Calu3 (cell line): ENCODE data around the gene BMPR1B. TPM values are rescaled to one million over a fixed set of nuclear protein-coding genes. Genes with fewer than 3 reads are reported as not detected.

Experiments used
- BruUV-seq: library from RNA; stranded (reverse); fragments of 400-500 nt; replicated peaks from 2 replicates; lab custom pipeline; 2021; lab: Mats Ljungman, UMichigan
- CTCF ChIA-PET: fragments of 300-600 bp; sonication (Branson Sonifier 250); formaldehyde crosslinking; loops from one replicate; lab custom pipeline; 2022; ENCODE audit warnings: antibody characterized with exemption; lab: Charles Lee
- DNase-seq: peaks from one replicate; pipeline ENCODE4 v3.0.0; 2022
- H3K27ac Mint-ChIP-seq: one replicate; pipeline ENCODE4 v1.8.0; 2022; ENCODE audit warnings: mixed read lengths; ENCODE audit not compliant: unreplicated experiment
- H3K27me3 Mint-ChIP-seq: one replicate; pipeline ENCODE4 v1.8.0; 2022; ENCODE audit warnings: mixed read lengths; ENCODE audit not compliant: unreplicated experiment
- H3K36me3 Mint-ChIP-seq: one replicate; pipeline ENCODE4 v1.8.0; 2022; ENCODE audit warnings: mild to moderate bottlenecking, moderate library complexity, mixed read lengths; ENCODE audit not compliant: insufficient read depth, unreplicated experiment
- H3K4me1 Mint-ChIP-seq: one replicate; pipeline ENCODE4 v1.8.0; 2022; ENCODE audit warnings: mild to moderate bottlenecking, low read depth, mixed read lengths; ENCODE audit not compliant: unreplicated experiment
- H3K4me3 Mint-ChIP-seq: one replicate; pipeline ENCODE4 v1.8.0; 2022; ENCODE audit warnings: mild to moderate bottlenecking, low read depth, moderate library complexity, mixed read lengths; ENCODE audit not compliant: unreplicated experiment
- H3K9me3 Mint-ChIP-seq: one replicate; pipeline ENCODE4 v1.8.0; 2022; ENCODE audit warnings: low read depth, mixed read lengths; ENCODE audit not compliant: unreplicated experiment
- CTCF ChIP-seq: fragments of 200-600 bp; IDR thresholded peaks from one replicate; pipeline ENCODE4 v1.8.0; 2022; ENCODE audit warnings: antibody characterized with exemption; ENCODE audit not compliant: unreplicated experiment
- intact Hi-C: fragments of 100-400 bp; cut with micrococcal nuclease; formaldehyde crosslinking; loops from one replicate; pipeline ENCODE4 v1.10.0; 2022; ENCODE audit not compliant: unreplicated experiment
- total RNA-seq: library from RNA; stranded (reverse); gene quantifications from 2 replicates; pipeline ENCODE4 v1.2.3, GENCODE V29; 2022

The BMPR1B gene
- total RNA-seq, 1 experiment from 2014 or later, result 9.2 TPM

GRCh38 chr4:94758141-94758699, 465 bp downstream of the BMPR1B start:
- no peak for TF ChIP-seq CTCF
- Mint-ChIP-seq H3K4me1 (peaks cover 26% of the 10 kb centered on the region), H3K27me3 (no peaks in the 10 kb centered on the region), H3K27ac (peak overlapping the region; percentile 81), H3K36me3 (peaks cover 18% of the 10 kb centered on the region), H3K9me3 (no peaks in the 10 kb centered on the region), H3K4me3 (peak overlapping the region; percentile 75)
- DNase-seq, result peak; percentile 61
- no TSS peak for BruUV-seq
- CTCF ChIA-PET, result interaction anchor here (1.0 kb wide), 1 partner anchor 327 kb away, joined by 3 read pairs; no protein-coding TSS in a partner anchor
- intact Hi-C loops, result loop anchor here (5.0 to 10.0 kb wide), 2 partner anchors 69 to 257 kb away; no protein-coding TSS in a partner anchor

- no peak for TF ChIP-seq CTCF
- H3K36me3 Mint-ChIP-seq, result peaks cover 18% of the 10 kb centered on the region
- intact Hi-C loops, result loop anchor here (5.0 to 10.0 kb wide), 2 partner anchors 68 to 256 kb away; no protein-coding TSS in a partner anchor
- no peaks in the 10 kb centered on the region for H3K9me3 Mint-ChIP-seq
- DNase-seq, result peak; percentile 16
- CTCF ChIA-PET, result no interaction called here
- TSS peak; percentile 54 for BruUV-seq
- H3K4me3 Mint-ChIP-seq, result peak overlapping the region; percentile 75
- H3K27me3 Mint-ChIP-seq, result no peaks in the 10 kb centered on the region
- H3K4me1 Mint-ChIP-seq, result peaks cover 26% of the 10 kb centered on the region
- H3K27ac Mint-ChIP-seq, result peak overlapping the region; percentile 70
Measured at GRCh38 chr4:94758700-94759399, 1.1 kb downstream of the BMPR1B start.

- no peaks in the 10 kb centered on the region for H3K9me3 Mint-ChIP-seq
- BruUV-seq, result no TSS peak
- H3K27me3 Mint-ChIP-seq, result no peaks in the 10 kb centered on the region
- H3K4me3 Mint-ChIP-seq, result peak overlapping the region; percentile 75
- peaks cover 26% of the 10 kb centered on the region for H3K4me1 Mint-ChIP-seq
- TF ChIP-seq CTCF, result no peak
- CTCF ChIA-PET, result no interaction called here
- peaks cover 18% of the 10 kb centered on the region for H3K36me3 Mint-ChIP-seq
- intact Hi-C loops, result loop anchor here (5.0 to 10.0 kb wide), 3 partner anchors 68 to 255 kb away; no protein-coding TSS in a partner anchor
- no peak for DNase-seq
- H3K27ac Mint-ChIP-seq, result no peak overlapping the region
Measured at GRCh38 chr4:94759767-94760211, 2.0 kb downstream of the BMPR1B start.

GRCh38 chr4:94762326-94762725, 4.6 kb downstream of the BMPR1B start:
- intact Hi-C loops, result loop anchor here (5.0 kb wide), 1 partner anchor 130 kb away; no protein-coding TSS in a partner anchor
- peaks cover 15% of the 10 kb centered on the region for H3K4me1 Mint-ChIP-seq
- no peak overlapping the region for H3K27ac Mint-ChIP-seq
- H3K27me3 Mint-ChIP-seq, result no peaks in the 10 kb centered on the region
- H3K36me3 Mint-ChIP-seq, result peaks cover 15% of the 10 kb centered on the region
- no peak for TF ChIP-seq CTCF
- CTCF ChIA-PET, result interaction anchor here (0.7 to 1.0 kb wide), 3 partner anchors 40 to 536 kb away, joined by 3 to 6 read pairs (median 3); no protein-coding TSS in a partner anchor
- no peak for DNase-seq
- no peaks in the 10 kb centered on the region for H3K9me3 Mint-ChIP-seq
- H3K4me3 Mint-ChIP-seq, result no peak overlapping the region
- no TSS peak for BruUV-seq
